Kidney (tissue), 14 donors: ENCODE measurements around the gene GALNT1. TPM values are rescaled to one million over a fixed set of nuclear protein-coding genes. Genes with fewer than 3 reads are reported as not detected.

Source experiments
- DNase-seq, 5 donors: peaks; one replicate each; pipeline ENCODE4 v3.0.0-alpha.2; 2013 to 2020
- FAIRE-seq: peaks from 2 replicates; lab custom pipeline; 2012; peaks lifted over from hg19 to GRCh38; lab: Jason Lieb, UNC
- H3K27ac ChIP-seq, 2 donors: one replicate each; pipeline ENCODE4 v1.7.0; 2013; ENCODE audit warnings: low read depth in 2 of 2, low read length in 2 of 2, inconsistent platforms in 1 of 2
- H3K27me3 ChIP-seq: one replicate; pipeline ENCODE4 v1.7.1; 2013; ENCODE audit warnings: low read length, inconsistent platforms; ENCODE audit not compliant: control insufficient read depth, insufficient read depth
- H3K36me3 ChIP-seq, 3 donors: one replicate each; pipeline versions ENCODE4 v1.7.0 to v1.7.1; 2013; ENCODE audit warnings: low read length in 3 of 3, control low read depth in 1 of 3, inconsistent platforms in 1 of 3; ENCODE audit not compliant: insufficient read depth in 3 of 3, control insufficient read depth in 2 of 3
- H3K4me1 ChIP-seq, 3 donors: one replicate each; pipeline versions ENCODE4 v1.7.0 to v1.7.1; 2013; ENCODE audit warnings: low read length in 3 of 3, inconsistent platforms in 1 of 3, low read depth in 1 of 3; ENCODE audit not compliant: control insufficient read depth in 2 of 3, insufficient read depth in 2 of 3
- H3K4me3 ChIP-seq, 3 donors: one replicate each; pipeline versions ENCODE4 v1.7.0 to v1.8.1; 2013; ENCODE audit warnings: low read length in 3 of 3, control low read depth in 1 of 3, inconsistent platforms in 1 of 3
- H3K9ac ChIP-seq, 3 donors: one replicate each; pipeline versions ENCODE4 v1.7.0 to v1.7.1; 2013; ENCODE audit warnings: low read length in 3 of 3, control low read depth in 1 of 3, inconsistent platforms in 1 of 3
- H3K9me3 ChIP-seq, 3 donors: one replicate each; pipeline versions ENCODE4 v1.7.0 to v1.7.1; 2013; ENCODE audit warnings: low read length in 3 of 3, control low read depth in 1 of 3, inconsistent platforms in 1 of 3; ENCODE audit not compliant: control insufficient read depth in 2 of 3, insufficient read depth in 1 of 3
- CTCF ChIP-seq: IDR thresholded peaks from 3 replicates; pipeline ENCODE4 v1.5.1; 2012; ENCODE audit warnings: mild to moderate bottlenecking, moderate library complexity, borderline replicate concordance; ENCODE audit not compliant: insufficient read depth; ENCODE audit errors: extremely low read depth
- intact Hi-C: fragments of 100-400 bp; cut with DNase I; formaldehyde crosslinking; loops from one replicate; pipeline ENCODE4 v1.11.1; 2022
- microRNA-seq: library from miRNA; unstranded; fragments of <30 nt; microRNA quantifications from one replicate; pipeline ENCODE4 v1.2.0, GENCODE V29; 2020
- polyA plus RNA-seq: library from polyadenylated mRNA; stranded (reverse); fragments of 350-450 nt; fragmentation: Illumina TruSeq; extraction: RNeasy Lipid Tissue Mini Kit (QIAGEN cat#74804); gene quantifications from one replicate; pipeline ENCODE4 v1.2.3, GENCODE V29; 2014; ENCODE audit warnings: low read depth, low replicate concordance; ENCODE audit not compliant: insufficient read depth
- total RNA-seq: library from RNA; stranded (reverse); fragmentation: NEBNext Ultra II Directional; extraction: Animal tissue kit (Norgen Biotek cat#: 25700); gene quantifications from one replicate; pipeline ENCODE4 v1.2.1, GENCODE V29; 2021
- donor health status: control.
- donor health status: control.
- donor health status: control.
- donor health status: control.
- donor health status: control.
- donor health status: DM: yes; HTN: yes; CAD: no.
- donor health status: Normal renal cell carcinoma (clear cell type).

GALNT1 gene
- total and polyA plus RNA-seq, 2 donors from 2014 or later, result 11.8 to 59.3 TPM

DNA sequence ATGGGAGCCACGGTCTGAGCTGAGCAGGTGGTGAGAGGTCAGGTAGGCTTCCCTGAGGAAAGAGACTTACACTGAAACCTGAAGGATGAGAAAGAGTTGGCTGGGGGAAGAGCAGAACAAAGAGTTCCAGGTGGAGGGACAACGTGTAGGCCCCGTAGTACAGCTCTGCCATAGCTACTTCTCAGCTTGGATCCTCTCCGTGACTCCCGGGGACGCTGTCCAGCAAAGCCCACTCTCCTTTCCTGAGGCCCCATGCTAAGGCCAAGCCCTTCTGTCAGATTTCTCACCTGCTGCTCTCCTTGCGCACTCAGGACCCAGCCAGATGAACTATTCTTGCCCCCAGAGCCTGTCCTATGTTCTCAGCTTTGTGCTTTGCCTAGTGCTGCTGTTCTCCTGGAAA is 173.8 kb downstream of the GALNT1 start:
- no peak overlapping the region for H3K4me3 ChIP-seq
- H3K9me3 ChIP-seq, result no peaks in the 10 kb centered on the region
- no peak overlapping the region for H3K9ac ChIP-seq
- H3K27ac ChIP-seq, result no peak overlapping the region
- TF ChIP-seq CTCF, result no peak
- FAIRE-seq, result no peak
- intact Hi-C loops, result no loop called here
- no peaks in the 10 kb centered on the region for H3K27me3 ChIP-seq
- no peaks in the 10 kb centered on the region for H3K36me3 ChIP-seq
- H3K4me1 ChIP-seq, result no peaks in the 10 kb centered on the region
- no peak for DNase-seq

GRCh38 chr18:35756506-35757117 is 175.1 kb downstream of the GALNT1 start:
- no peak for FAIRE-seq

More at GRCh38 chr18:35756506-35757117, 175.1 kb downstream of the GALNT1 start:
- intact Hi-C loops, result no loop called here
- Histone ChIP-seq H3K9ac (no peak overlapping the region), H3K4me1 (no peaks in the 10 kb centered on the region), H3K36me3 (no peaks in the 10 kb centered on the region), H3K27ac (no peak overlapping the region), H3K4me3 (no peak overlapping the region), H3K27me3 (no peaks in the 10 kb centered on the region), H3K9me3 (no peaks in the 10 kb centered on the region)
- peak in 4 of 5 donors; percentile 43 to 79 (median 58) for DNase-seq
- peak; percentile 82 for TF ChIP-seq CTCF

Small RNA genes lying within 50 kb of the gene (microRNA-seq; reads per million reads assigned to microRNA genes)
- gene MIR3975, result not detected

Other genes with a start within 250 kb of the GALNT1 start
- 55.5 TPM for gene ZNF24, start 237.3 kb upstream of the GALNT1 start, total RNA-seq
- gene ZNF24, start 237.3 kb upstream of the GALNT1 start, polyA plus RNA-seq, result 14.3 TPM
- gene ZNF396, start 204.4 kb upstream of the GALNT1 start, total RNA-seq, result 6.5 TPM
- gene ZNF396, start 204.4 kb upstream of the GALNT1 start, polyA plus RNA-seq, result 4.7 TPM
- gene INO80C, start 83.8 kb upstream of the GALNT1 start, total RNA-seq, result 20.9 TPM
- gene INO80C, start 83.8 kb upstream of the GALNT1 start, polyA plus RNA-seq, result 38.2 TPM